HEK293 (cell line): ENCODE data around the gene NAALADL2.
"Not testable (repeated sequence)": the region's sequence is repeated elsewhere in the genome, so short reads cannot be mapped to it uniquely, and the experiment has no call there.

Experiments
- CTCF ChIA-PET: fragments of 350-600 bp; formaldehyde crosslinking; extraction: SDS; loops from one replicate; lab custom pipeline; 2021; ENCODE audit warnings: antibody characterized with exemption; lab: Yijun Ruan, JAX
- POLR2A ChIA-PET: fragments of 300-600 bp; formaldehyde crosslinking; extraction: SDS; loops from one replicate; lab custom pipeline; 2020; ENCODE audit warnings: antibody characterized with exemption, inconsistent platforms; lab: Yijun Ruan, JAX
- H3K27ac ChIP-seq: fragments of 200-500 bp; sonication (Bioruptor generic); 2 replicates; pipeline ENCODE4 v1.5.1; 2014; ENCODE audit warnings: low read depth, low read length, control low read depth, inconsistent platforms; ENCODE audit errors: extremely low read depth
- H3K36me3 ChIP-seq, 2 experiments: fragments of 200-500 bp in 1 of 2; sonication (Bioruptor generic) in 1 of 2; 1 replicate in 1 of 2; 2 replicates in 1 of 2; pipeline ENCODE4 v1.5.1; 2014 to 2017; ENCODE audit warnings: inconsistent platforms in 2 of 2, low read length in 2 of 2; ENCODE audit not compliant: control insufficient read depth in 2 of 2, insufficient read depth in 1 of 2
- H3K4me1 ChIP-seq: fragments of 200-500 bp; sonication (Bioruptor generic); 2 replicates; pipeline ENCODE4 v1.5.1; 2014; ENCODE audit warnings: mild to moderate bottlenecking, low read length, inconsistent platforms; ENCODE audit not compliant: control insufficient read depth, insufficient read depth
- H3K4me3 ChIP-seq: 2 replicates; pipeline ENCODE4 v1.5.1; 2011; ENCODE audit warnings: low read depth, mild to moderate bottlenecking, control low read depth, low read length, moderate library complexity
- H3K9me3 ChIP-seq: fragments of 200-500 bp; sonication (Bioruptor generic); 2 replicates; pipeline ENCODE4 v1.5.1; 2014; ENCODE audit warnings: low read depth, low read length, inconsistent platforms; ENCODE audit not compliant: control insufficient read depth, insufficient read depth
- ATF2 ChIP-seq: fragments of 450-650 bp; formaldehyde crosslinking; IDR thresholded peaks from 2 replicates; pipeline ENCODE4 v1.5.1; 2016; ENCODE audit warnings: missing biosample characterization, missing genetic modification characterization, low read depth
- EGR2 ChIP-seq: fragments of 450-650 bp; formaldehyde crosslinking; IDR thresholded peaks from 2 replicates; pipeline ENCODE4 v1.5.1; 2016; ENCODE audit warnings: low read depth, missing biosample characterization, missing genetic modification characterization
- IKZF3 ChIP-seq: fragments of 450-650 bp; IDR thresholded peaks from 2 replicates; pipeline ENCODE4 v1.5.0; 2018; ENCODE audit warnings: missing biosample characterization, mild to moderate bottlenecking, missing genetic modification characterization, moderate library complexity
- ZBTB11 ChIP-seq: fragments of 450-650 bp; formaldehyde crosslinking; conservative IDR thresholded peaks from 2 replicates; pipeline ENCODE4 v1.5.1; 2016; ENCODE audit warnings: low read depth, missing biosample characterization, missing genetic modification characterization
- ZBTB8A ChIP-seq: fragments of 450-650 bp; formaldehyde crosslinking; IDR thresholded peaks from 2 replicates; pipeline ENCODE4 v1.5.1; 2016; ENCODE audit warnings: missing biosample characterization, missing genetic modification characterization
- ZNF18 ChIP-seq: fragments of 450-650 bp; formaldehyde crosslinking; IDR thresholded peaks from 2 replicates; pipeline ENCODE4 v1.5.1; 2016; ENCODE audit warnings: missing biosample characterization, missing genetic modification characterization
- ZNF324 ChIP-seq: fragments of 450-650 bp; formaldehyde crosslinking; IDR thresholded peaks from 2 replicates; pipeline ENCODE4 v1.5.1; 2016; ENCODE audit warnings: missing biosample characterization, missing genetic modification characterization
- ZNF394 ChIP-seq: fragments of 450-650 bp; formaldehyde crosslinking; IDR thresholded peaks from 2 replicates; pipeline ENCODE4 v1.5.1; 2016; ENCODE audit warnings: missing biosample characterization, missing genetic modification characterization, mild to moderate bottlenecking, moderate library complexity, borderline replicate concordance
- ZNF426 ChIP-seq: fragments of 450-650 bp; formaldehyde crosslinking; IDR thresholded peaks from 2 replicates; pipeline ENCODE4 v1.5.1; 2017; ENCODE audit warnings: missing biosample characterization, missing genetic modification characterization, mild to moderate bottlenecking, inconsistent platforms, moderate library complexity
- ZNF518A ChIP-seq: fragments of 450-650 bp; formaldehyde crosslinking; conservative IDR thresholded peaks from 2 replicates; pipeline ENCODE4 v1.5.1; 2016; ENCODE audit warnings: low read depth, missing biosample characterization, missing genetic modification characterization
- ZNF555 ChIP-seq: fragments of 450-650 bp; formaldehyde crosslinking; conservative IDR thresholded peaks from 2 replicates; pipeline ENCODE4 v1.5.1; 2017; ENCODE audit warnings: missing biosample characterization, mild to moderate bottlenecking, missing genetic modification characterization, inconsistent platforms
- ZNF558 ChIP-seq: fragments of 450-650 bp; formaldehyde crosslinking; IDR thresholded peaks from 2 replicates; pipeline ENCODE4 v1.5.1; 2016; ENCODE audit warnings: missing biosample characterization, missing genetic modification characterization
- ZNF560 ChIP-seq: fragments of 450-650 bp; formaldehyde crosslinking; IDR thresholded peaks from 2 replicates; pipeline ENCODE4 v1.5.1; 2017; ENCODE audit warnings: missing biosample characterization, missing genetic modification characterization, borderline replicate concordance
- ZNF623 ChIP-seq: fragments of 450-650 bp; formaldehyde crosslinking; IDR thresholded peaks from 2 replicates; pipeline ENCODE4 v1.5.1; 2016; ENCODE audit warnings: missing biosample characterization, missing genetic modification characterization
- ZNF654 ChIP-seq: fragments of 450-650 bp; formaldehyde crosslinking; IDR thresholded peaks from 2 replicates; pipeline ENCODE4 v1.5.1; 2016; ENCODE audit warnings: low read depth, missing biosample characterization, missing genetic modification characterization
- ZNF768 ChIP-seq: fragments of 450-650 bp; formaldehyde crosslinking; IDR thresholded peaks from 2 replicates; pipeline ENCODE4 v1.5.1; 2018; ENCODE audit warnings: missing biosample characterization, mild to moderate bottlenecking, missing genetic modification characterization
- ZNF843 ChIP-seq: fragments of 450-650 bp; formaldehyde crosslinking; IDR thresholded peaks from 2 replicates; pipeline ENCODE4 v1.5.1; 2016; ENCODE audit warnings: missing biosample characterization, missing genetic modification characterization
- ZSCAN4 ChIP-seq: fragments of 450-650 bp; formaldehyde crosslinking; IDR thresholded peaks from 2 replicates; pipeline ENCODE4 v1.5.1; 2017; ENCODE audit warnings: missing biosample characterization, missing genetic modification characterization

The NAALADL2 gene

GRCh38 chr3:175161291-175161690, 302.2 kb downstream of the NAALADL2 start (continued):
- TF ChIP-seq ATF2 (tag by site-specific recombination), result no peak

GRCh38 chr3:175163686-175164085, 304.6 kb downstream of the NAALADL2 start:
- TF ChIP-seq ZNF18 (tag by site-specific recombination) (no peak), ZNF768 (tag by site-specific recombination) (no peak), ZNF843 (no peak), ZBTB8A (tag by site-specific recombination) (no peak), EGR2 (tag by site-specific recombination) (no peak), ZSCAN4 (tag by site-specific recombination) (no peak), IKZF3 (tag by site-specific recombination) (no peak), ATF2 (tag by site-specific recombination) (no peak), ZNF324 (tag by site-specific recombination) (no peak)
- ChIA-PET CTCF (no interaction called here), POLR2A (no interaction called here)
- no peak overlapping the region for H3K4me3 ChIP-seq
- no peak overlapping the region for H3K27ac ChIP-seq
- H3K36me3 ChIP-seq, result no peaks in the 10 kb centered on the region
- H3K9me3 ChIP-seq, result no peaks in the 10 kb centered on the region
- H3K4me1 ChIP-seq, result no peaks in the 10 kb centered on the region

GRCh38 chr3:175173117-175173516, 314.0 kb downstream of the NAALADL2 start:
- CTCF ChIA-PET, result not testable (repeated sequence)
- TF ChIP-seq ZNF394 (peak; percentile 85), ZBTB11 (peak; percentile 69), ZNF555 (tag by site-specific recombination) (peak; percentile 62), ZNF426 (tag by site-specific recombination) (peak; percentile 72), ZNF558 (tag by site-specific recombination) (0 out of 2 replicates have a peak, but pooled peaks have one; percentile 48), ZNF654 (tag by site-specific recombination) (0 out of 2 replicates have a peak, but pooled peaks have one; percentile 19), ZBTB8A (tag by site-specific recombination) (peak; percentile 78), ZNF623 (tag by site-specific recombination) (peak; percentile 43), ZNF560 (tag by site-specific recombination) (peak; percentile 27; the same call in 1 of the 2 replicates), ZNF518A (peak; percentile 78)

More at GRCh38 chr3:175173117-175173516, 314.0 kb downstream of the NAALADL2 start:
- H3K36me3 ChIP-seq, H3K4me1 ChIP-seq, H3K27ac ChIP-seq, POLR2A ChIA-PET, H3K9me3 ChIP-seq, H3K4me3 ChIP-seq: not testable (repeated sequence)
